ENCODE measurements around the gene DNAJC18.

GRCh38 chr5:139410121-139410992 is 29.0 kb downstream of the DNAJC18 start:
- TF ChIP-seq, protein P1, sequence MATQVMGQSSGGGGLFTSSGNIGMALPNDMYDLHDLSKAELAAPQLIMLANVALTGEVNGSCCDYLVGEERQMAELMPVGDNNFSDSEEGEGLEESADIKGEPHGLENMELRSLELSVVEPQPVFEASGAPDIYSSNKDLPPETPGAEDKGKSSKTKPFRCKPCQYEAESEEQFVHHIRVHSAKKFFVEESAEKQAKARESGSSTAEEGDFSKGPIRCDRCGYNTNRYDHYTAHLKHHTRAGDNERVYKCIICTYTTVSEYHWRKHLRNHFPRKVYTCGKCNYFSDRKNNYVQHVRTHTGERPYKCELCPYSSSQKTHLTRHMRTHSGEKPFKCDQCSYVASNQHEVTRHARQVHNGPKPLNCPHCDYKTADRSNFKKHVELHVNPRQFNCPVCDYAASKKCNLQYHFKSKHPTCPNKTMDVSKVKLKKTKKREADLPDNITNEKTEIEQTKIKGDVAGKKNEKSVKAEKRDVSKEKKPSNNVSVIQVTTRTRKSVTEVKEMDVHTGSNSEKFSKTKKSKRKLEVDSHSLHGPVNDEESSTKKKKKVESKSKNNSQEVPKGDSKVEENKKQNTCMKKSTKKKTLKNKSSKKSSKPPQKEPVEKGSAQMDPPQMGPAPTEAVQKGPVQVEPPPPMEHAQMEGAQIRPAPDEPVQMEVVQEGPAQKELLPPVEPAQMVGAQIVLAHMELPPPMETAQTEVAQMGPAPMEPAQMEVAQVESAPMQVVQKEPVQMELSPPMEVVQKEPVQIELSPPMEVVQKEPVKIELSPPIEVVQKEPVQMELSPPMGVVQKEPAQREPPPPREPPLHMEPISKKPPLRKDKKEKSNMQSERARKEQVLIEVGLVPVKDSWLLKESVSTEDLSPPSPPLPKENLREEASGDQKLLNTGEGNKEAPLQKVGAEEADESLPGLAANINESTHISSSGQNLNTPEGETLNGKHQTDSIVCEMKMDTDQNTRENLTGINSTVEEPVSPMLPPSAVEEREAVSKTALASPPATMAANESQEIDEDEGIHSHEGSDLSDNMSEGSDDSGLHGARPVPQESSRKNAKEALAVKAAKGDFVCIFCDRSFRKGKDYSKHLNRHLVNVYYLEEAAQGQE (IDR thresholded peaks at IDR 0.05; ENCODE audit: unreplicated experiment) = no peak
- TF ChIP-seq CTCF (conservative IDR thresholded peaks at IDR 0.05; ENCODE audit: low read depth in 2 of 2) = no peak
- no peak for TF ChIP-seq POLR2AphosphoS5 (IDR thresholded peaks at IDR 0.05; ENCODE audit: low read depth)
- TF ChIP-seq EZH2 (IDR thresholded peaks at IDR 0.05; ENCODE audit: low read depth, unreplicated experiment) = no peak
- no peak for TF ChIP-seq ZNF331 (CRISPR knock-in tag; IDR thresholded peaks at IDR 0.05; ENCODE audit: low read depth)
- no peak for TF ChIP-seq CREB1 (CRISPR knock-in tag; IDR thresholded peaks at IDR 0.05; ENCODE audit: low read depth)
